Stimulated activated CD4-positive, alpha-beta T cell treated with anti-CD3 and anti-CD28 coated beads, Interleukin-4, amount 100 ng/mL, for 24 hours (primary cell): ENCODE measurements around the gene RIT1.
"Not testable (repeated sequence)": the region's sequence is repeated elsewhere in the genome, so short reads cannot be mapped to it uniquely, and the experiment has no call there.

Source experiments
- DNase-seq: peaks from one replicate; pipeline ENCODE4 v3.0.0-alpha.2; 2020

The RIT1 gene

DNA sequence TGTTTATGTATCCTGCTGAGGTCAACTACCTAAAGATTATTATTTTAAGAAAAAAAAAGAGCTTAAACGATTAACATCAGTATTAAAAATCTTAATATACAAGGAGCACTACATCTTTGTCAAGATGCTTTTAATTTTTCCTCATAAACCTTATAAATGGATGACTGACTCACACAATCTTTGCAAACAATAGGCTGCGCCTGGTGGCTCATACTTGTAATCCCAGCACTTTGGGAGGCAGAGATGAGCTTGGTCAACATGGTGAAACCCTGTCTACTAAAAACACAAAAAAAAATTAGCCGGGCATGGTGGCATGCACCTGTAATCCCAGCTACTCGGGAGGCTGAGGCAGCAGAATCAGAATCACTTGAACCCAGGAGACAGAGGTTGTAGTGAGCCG is 21.3 kb upstream of the RIT1 start:
- DNase-seq = no peak

DNA sequence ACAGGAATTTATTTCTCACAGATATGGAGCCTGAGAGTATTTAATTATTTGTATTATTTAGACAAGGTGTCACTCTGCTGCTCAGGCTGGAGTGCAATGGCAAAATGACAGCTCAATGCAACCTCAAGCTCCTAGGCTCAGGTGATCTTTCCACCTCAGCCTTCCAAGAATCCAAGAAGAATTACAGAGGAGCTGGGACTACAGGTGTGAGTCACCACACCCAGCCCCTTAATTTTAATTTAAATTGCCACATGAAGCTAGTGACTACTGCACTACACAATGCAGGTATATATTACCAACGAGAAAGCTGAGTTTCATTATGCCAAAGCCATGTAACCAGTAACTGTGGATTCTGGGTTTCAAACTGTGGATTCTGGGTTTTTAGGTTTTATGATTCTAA is 20.9 kb upstream of the RIT1 start:
- no peak for DNase-seq

DNA sequence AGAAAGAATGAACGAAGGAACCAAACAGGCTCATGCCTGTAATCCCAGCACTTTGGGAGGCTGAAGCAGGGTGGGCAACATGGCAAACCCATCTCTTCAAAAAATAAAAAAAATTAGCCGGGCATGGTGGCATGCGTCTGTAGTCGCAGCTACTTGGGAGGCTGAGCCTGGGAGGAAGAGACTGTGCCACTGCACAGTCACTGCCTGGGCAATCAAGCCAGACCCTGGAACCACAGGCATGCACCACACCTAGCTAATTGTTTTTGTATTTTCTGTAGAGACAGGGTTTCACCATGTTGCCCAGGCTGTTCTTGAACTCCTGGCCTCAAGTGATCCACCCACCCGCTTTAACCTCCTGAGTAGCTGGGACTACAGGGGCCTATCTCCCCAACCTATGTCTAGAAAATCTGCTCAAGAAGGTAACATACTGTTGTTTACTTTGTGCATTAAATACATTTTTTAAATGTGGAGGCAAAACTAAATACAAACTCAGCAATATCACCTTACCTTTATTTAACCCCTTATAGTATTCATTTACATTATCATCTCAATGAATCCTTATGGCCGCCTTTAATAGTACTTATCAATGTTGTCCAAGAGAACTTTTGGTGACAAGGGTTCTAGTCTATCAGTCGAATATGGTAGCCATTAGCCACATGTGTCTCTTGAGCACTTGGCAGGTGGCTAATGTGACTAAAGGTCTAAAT is 20.3 kb upstream of the RIT1 start:
- DNase-seq = no peak

DNA sequence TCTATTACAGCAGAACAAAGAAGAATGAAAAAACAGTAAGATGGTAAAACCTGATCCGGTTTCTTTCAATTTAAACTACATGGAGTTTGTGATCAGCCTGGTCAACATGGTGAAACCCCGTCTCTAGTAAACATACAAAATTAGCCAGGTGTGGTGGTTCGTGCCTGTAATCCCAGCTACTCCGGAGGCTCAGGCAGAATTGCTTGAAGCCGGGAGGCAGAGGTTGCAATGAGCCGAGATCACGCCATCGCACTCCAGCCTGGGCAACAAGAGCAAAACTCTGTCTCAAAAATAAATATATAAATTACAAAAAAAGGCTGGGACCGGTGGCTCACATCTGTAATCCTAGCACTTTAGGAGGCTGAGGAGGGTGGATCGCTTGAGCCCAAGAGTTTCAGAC is 19.6 kb upstream of the RIT1 start:
- not testable (repeated sequence) for DNase-seq

DNA sequence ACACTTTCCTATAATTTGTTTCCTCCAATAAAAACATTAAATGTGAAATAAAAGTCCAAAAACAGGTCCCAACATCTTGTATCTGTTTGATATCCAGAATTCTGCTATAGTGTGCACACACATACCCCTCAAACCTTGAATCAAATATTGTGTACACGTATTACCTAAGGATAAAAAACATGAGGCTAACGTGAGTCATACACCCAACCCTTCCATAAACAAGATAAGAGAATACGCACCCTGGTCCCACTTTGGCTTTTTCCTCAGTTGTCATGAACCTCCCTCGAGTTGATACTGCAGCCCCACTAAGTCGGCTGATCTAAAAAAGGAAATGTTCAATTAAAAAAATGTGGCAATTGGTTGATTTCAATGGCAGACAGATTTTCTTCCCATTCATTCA is 17.9 kb upstream of the RIT1 start:
- no peak for DNase-seq

DNA sequence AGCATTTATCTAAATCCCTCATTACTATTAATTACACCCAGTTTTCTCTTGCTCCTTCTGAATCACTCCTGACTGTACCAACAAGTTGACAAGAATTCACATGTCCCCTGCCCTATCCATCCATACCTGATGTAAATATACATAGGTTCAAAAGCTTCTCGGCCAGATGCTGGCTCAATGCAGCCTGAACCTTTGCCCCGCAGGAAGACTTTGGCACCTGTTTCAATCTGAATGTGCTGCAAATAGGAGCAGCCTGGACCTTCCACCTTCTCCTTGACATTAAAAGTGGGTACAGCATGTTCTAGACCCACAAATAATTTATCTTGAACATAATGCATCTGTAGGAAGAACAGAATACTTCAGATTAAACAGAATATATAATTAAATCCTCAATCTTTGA is 14.4 kb upstream of the RIT1 start:
- DNase-seq = no peak

DNA sequence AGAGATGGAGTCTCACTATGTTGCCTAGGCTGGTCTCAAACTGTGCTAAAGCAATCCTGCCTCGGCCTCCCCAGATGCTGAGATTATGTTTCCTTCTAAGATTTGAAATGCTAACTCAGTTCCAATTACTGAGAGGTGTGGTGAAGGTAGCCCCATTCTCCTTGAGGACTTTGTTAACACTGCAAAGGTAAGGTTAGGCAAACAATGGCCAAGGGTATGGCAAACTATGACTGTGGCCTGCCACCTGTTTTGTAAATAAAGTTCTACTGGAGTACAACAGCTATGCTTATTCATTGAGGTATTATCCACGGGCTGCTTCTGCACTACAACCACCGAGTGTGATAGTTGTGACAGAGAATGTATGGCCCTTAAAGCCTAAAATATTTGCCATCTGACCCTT is 9.6 kb upstream of the RIT1 start:
- no peak for DNase-seq

DNA sequence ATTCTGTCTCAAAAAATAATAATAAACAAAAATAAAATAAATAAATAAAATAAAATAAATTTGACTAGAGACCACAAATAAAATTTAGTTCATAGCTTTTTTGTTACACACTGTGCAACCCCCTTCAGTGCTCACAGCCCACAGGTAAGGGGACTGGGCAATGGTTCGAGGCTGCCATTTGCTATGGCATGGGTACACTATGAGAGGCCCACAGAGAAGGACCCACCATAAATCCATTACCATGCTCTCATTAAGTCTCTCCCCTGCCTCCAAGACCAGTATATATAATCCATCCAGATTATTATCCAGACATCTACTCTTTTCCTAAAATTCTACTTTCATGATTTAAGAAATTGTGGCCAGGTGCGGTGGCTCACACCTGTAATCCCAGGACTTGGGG is 8.7 kb upstream of the RIT1 start:
- DNase-seq = no peak

DNA sequence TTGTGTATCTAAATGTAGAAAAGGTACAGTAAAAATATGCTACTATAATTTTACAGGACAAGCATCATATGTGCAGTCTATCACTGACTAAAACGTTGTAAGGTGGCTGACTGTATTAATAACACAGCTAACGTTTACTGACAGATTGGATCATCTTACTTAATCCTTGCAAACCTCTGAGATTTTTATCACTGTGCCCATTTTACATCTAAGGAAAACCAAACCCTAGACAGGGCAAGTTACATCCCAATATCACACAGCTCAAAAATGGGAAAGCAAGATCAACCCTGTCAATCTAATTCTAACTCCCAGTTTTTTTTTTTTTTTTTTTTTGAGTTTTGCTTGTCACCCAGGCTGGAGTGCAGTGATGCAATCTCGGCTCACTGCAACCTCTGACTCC is 7.5 kb upstream of the RIT1 start:
- no peak for DNase-seq

DNA sequence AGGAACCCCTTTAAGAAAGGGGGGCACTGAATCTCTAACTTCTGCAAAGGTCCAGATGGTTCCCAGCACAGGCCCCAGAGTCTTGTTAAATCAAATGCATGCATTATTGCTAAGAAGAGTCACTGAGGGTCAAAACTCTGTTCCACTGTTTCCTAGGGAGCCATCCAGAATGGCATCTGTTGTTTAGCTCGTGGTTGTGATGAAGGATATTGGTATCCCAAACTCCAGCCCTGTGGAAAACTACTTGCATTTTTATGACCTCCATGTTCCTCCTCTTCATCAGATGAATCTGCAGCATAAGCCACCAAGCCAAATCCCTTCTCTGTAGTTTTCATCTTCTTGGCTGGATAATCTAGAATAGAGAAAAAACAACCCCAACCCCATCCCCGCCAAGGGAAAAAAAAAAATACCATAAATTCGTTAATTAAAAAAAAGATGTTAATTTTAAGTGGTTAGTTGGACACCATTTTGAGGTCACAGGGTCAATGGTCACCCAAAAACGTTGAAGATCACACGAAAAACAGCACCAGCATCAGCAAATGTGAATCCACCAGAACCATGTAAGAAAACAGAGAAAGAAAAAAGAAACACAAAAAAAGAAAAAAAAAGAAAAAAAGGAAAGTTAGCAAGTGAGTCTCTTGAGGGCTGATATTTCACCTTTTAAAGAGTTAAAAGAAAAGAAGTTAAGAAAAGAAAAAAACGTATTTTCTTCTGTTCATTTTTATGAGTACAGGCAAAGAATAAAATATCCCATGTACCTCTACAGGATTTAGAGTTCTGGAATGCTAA is 3.0 kb upstream of the RIT1 start:
- no peak for DNase-seq

DNA sequence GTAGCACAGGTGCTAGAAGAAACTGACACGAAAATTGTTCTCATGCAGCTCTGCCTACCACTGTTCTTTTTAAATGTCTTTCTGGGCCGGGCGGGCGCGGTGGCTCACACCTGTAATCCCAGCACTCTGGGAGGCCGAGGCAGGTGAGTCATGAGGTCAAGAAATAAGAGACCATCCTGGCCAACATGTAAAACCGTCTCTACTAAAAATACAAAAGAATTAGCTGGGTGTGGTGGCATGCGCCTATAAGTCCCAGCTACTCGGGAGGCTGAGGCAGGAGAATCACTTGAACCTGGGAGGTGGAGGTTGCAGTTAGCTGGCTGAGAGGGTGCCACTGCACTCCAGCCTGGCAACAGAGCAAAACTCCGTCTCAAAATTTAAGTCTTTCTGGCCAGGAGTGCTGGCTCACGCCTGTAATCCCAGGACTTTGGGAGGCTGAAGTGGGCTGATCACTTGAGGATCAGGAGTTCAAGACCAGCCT is 947 bp upstream of the RIT1 start:
- DNase-seq = no peak

DNA sequence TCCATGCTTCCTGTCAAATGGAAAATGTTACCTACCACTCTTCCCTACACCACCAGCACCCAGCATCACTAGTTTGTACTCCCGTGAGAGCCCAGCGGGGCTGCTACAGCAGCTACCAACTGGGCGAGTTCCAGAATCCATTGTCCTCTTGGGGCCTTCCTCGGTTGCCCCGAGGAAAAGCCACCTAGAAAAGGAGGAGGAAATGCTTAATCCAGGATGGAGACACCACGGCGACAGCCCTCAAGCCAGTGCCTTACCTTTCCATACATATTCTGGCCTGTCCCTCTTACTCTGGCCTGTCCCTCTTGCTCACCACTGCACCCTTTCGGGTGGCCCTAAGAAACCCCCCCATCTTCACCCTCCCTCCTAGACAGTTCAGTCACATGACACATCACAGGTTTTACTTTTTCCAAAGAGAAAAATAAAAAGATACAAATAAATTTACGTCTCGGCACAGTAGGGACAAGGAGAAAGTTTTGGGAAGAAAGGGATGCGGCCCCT is 478 bp downstream of the RIT1 start:
- DNase-seq = no peak

DNA sequence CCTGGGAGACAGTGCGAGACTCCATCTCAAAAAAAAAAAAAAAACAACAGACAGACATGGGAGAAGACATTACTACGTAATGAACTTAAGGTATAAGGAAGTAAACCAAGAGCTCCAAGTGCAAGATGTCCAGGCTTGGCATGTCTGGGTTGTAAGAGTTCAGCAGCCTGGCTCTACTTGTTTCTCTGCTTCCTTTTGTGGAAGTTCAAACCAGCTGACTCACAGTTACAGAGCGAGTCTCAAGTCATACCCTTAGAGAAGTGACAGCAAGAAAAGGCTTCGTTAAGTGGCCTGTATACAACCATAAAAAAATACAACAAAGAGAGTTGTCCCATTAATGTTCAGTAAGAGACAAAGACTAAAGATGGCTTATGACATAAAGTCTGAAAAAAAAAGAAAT is 1.3 kb downstream of the RIT1 start:
- no peak for DNase-seq

DNA sequence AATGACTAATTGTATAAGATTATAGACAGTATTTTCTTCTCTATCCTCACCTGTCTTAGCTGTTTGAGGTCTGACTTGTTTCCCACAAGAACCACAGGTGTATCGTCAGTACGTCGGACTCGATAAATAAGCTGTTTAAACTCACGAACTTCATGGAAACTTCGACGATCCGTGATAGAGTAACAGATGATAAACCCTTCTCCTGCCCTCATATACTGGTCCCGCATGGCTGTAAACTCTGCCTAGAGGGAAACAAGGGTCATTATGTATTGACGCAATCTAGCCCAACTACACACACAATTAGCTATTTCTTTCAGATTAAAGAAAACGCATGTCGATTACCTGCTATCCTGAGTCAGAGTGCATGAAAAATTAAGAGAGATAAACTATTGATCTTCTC is 6.9 kb downstream of the RIT1 start:
- DNase-seq = no peak

DNA sequence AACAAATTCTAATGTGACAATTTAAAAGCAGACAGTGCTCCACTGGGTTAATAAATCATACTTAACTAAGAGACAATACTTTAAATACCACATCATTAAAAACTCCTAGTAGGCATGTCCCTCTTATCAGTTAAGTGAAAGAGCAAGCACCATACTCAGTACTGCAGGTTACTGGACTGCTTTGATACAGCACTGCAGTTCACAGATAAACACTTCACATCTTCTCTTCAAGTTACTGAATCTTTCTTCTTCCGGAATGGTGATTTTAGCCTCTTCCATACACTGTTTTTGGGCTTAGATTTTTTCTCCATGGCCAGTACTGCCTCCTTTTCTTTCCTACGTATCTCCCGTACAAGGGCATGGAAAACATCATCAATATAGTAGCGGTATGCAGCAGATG is 11.0 kb downstream of the RIT1 start:
- DNase-seq = no peak

DNA sequence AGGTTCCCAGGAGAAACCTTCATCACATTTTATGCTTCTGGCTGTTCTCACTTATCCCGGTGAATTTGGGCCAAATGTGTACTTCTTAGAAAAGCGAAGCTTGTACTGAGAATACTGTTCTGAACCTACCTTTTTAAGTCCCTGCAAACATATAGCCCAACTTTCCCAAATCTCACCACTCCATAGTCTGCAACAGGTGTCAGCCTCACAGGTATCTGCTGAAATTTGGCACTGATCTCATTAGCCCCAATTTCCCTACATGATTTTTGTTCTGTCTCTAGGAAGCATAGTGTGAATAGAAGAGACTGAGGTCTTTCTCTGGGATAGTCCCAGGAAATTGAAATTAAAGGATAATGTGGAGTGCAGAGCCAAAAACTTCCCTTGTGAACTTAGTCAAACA is 11.5 kb downstream of the RIT1 start:
- no peak for DNase-seq

DNA sequence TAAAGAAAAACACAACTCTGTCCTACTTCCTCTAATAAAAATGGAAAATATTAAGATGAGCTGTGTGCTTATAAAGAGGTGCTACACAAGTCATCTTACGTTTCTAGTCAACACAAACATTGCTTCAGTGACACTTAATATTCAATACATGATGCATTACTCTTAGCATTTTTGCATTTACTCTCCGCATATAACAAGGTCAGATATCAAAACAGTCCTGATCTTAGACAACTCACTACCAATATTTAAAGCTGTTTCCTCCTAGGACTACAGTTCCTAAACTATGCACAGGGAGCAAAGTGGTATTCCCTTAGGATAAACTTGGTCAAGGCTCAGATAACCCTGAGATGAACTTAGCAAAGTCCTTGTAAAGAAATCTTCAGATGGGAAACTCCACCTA is 12.3 kb downstream of the RIT1 start:
- no peak for DNase-seq

DNA sequence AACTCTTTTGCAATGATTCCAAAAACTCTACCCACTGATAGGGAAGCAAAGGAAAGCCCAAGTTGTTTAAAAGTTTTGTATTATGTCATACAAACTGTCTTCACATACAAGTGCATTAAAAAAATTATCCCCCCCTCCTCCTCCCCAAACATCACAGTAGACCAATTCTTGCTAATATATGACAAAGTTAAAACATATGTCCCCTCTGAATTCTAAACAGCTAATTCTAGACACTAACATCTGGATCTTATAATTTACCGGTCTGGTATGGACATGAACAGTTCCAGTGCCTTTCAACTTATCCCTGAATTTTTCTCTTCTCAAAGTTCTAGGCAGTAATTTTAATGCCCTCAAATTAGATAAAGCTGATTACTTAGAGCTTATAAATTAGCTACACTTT is 13.4 kb downstream of the RIT1 start:
- no peak for DNase-seq

DNA sequence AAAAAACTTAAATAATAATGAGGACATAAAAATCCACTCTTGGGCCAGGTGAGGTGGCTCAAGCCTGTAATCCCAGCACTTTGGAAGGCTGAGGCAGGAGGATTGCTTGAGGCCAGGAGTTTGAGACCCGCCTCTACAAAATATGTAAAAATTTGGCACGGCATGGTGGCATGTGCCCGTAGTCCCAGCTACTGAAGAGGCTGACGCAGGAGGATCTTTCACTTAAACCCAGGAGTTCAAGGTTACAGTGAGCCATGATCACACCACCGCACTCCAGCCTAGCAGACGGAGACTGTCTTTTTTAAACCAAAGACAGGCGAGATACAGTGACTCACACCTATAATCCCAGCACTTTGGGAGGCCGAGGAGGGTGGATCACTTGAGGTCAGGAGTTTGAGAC is 14.7 kb downstream of the RIT1 start:
- not testable (repeated sequence) for DNase-seq

DNA sequence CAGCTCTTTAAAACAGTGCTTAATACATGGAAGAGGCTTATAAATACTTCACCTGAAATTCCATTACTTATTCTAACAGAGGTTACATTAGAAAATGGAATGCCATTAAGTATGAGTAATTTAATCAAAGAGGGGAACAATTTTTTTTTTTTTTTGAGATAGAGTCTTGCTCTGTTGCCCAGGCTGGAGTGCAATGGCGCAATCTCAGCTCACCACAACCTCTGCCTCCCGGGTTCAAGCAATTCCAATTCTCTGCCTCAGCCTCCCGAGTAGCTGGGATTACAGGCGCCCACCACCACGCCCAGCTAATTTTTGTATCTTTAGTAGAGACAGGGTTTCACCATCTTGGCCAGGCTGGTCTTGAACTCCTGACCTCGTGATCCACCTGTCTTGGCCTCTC is 15.5 kb downstream of the RIT1 start:
- DNase-seq = not testable (repeated sequence)

DNA sequence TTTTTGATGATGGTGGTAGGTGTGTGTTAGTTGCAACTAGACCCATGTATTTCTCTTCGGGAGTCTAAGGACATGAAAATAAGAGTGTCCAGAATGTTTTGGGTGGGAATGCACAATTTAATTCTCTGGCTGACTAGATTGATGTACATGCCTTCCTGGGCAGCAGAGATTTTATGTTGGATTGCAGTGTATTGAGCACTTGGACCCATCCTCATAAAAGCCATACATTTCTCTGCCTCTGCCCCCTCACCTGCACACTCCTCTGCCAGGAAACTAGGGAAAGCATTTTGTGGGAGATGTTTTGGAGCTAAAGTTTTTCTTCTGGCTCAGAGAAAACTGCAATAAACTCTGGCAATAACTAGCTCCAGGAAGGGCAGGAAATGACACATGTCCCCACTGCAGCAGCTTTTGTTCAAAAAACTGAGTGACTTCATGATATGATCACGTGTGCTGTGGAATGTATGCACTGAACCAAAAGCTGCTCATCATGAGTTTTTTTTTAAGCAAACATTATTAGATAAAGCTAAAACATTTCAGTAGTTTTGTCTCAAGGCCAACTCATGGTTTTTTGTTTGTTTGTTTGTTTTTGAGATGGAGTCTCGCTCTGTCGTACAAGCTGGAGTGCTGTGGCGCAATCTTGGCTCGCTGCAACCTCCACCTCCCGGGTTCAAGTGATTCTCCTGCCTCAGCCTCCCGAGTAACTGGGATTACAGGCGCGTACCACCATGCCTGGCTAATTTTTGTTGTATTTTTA is 17.6 kb downstream of the RIT1 start:
- peak; percentile 15 for DNase-seq

DNA sequence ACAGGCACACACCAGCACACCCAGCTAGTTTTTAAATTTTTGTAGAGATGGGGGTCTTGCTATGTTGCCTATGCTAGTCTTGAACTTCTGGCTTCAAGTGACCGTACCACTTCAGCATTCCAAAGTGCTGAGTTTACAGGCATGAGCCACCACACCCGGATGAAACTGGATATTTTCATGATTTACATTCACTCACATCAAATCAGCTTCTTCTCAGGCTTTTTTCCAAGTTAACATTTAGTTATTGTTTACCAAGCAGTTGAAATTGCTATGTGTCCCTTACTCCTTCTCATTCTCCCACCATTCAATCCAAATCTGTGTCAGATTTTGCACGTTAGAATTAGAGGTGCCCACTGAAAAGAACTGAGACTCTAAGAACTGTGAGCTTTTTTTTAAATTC is 18.4 kb downstream of the RIT1 start:
- no peak for DNase-seq

DNA sequence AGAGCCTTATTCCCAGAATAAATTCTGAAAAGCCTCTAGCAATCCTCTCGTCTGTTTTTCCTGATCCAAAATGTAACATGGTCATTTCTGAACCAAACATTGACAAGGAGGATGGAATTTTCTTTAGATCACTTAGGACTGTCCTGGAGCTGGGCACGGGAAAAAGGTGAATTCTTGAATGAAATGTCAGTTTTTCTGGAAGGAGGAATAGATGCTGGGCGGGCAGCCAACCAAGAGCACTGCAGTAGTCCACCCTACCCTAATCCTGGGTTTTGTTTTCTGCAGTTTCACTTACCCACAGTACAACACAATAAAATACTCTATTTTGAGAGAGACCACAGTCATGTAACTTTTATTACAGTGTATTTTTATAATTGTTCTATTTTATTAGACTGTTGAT is 20.9 kb downstream of the RIT1 start:
- DNase-seq = no peak

DNA sequence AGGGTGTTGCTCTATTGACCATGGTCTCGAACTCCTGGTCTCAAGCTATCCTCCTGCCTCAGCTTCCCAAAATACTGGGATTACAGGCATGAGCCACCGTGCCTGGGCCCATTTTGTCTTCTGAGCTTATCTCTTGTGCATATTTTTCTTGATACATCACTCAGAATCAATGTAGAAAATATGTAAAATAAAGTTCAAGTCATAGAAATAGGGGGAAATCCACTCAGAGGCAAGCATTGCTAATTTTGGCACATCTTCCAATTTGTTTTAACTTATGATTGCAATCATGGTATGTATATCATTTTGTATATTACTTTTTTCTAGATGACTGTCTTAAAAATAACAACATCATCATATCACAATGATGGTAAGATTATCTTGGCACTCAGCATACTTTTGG is 21.6 kb downstream of the RIT1 start:
- no peak for DNase-seq
